HG03066 (cell line): Measurements from ENCODE around the gene ENKUR.
A peak's percentile ranks its signal among the peaks of the same experiment; 100 is the strongest.

Source experiments
- ATAC-seq: cut with Tn5 transposase; IDR thresholded peaks from one replicate; pipeline ENCODE4 v1.9.1; 2021; ENCODE audit warnings: low read depth; ENCODE audit not compliant: unreplicated experiment

The ENKUR gene, protein sequence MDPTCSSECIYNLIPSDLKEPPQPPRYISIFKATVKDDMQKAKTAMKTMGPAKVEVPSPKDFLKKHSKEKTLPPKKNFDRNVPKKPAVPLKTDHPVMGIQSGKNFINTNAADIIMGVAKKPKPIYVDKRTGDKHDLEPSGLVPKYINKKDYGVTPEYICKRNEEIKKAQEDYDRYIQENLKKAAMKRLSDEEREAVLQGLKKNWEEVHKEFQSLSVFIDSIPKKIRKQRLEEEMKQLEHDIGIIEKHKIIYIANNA

DNA sequence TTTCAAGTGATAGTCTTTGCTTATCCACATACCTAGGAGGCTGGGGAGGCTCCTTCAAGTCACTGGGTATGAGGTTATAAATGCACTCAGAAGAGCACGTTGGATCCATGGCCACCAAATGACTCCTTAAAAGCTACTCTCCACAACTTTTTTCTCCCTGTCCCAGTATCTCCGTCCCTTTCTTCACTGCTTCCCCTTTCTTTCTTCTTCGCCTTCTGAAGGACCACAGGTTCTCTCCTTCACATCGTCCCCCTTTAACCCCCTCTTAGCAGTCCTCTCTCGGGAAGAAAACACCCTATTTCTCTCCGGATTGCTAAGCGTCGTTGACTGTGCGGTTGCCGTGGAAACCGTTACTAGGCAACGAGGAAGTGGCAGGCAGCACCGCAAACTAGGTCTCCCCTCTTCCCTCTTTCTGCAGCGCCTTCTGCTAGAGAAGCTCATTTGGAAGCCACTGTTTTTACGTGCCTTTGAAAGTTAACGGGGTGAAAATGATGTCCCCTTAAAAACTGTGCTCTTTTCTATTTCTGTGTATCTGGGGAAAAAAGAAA lies at the start of gene ENKUR:
Gene ENKUR, minus strand, starts transcription at position 331 of the 548 bp plus-strand sequence. Its CDS starts 222 bp downstream, at position 109.
- peak; percentile 55 for ATAC-seq

DNA sequence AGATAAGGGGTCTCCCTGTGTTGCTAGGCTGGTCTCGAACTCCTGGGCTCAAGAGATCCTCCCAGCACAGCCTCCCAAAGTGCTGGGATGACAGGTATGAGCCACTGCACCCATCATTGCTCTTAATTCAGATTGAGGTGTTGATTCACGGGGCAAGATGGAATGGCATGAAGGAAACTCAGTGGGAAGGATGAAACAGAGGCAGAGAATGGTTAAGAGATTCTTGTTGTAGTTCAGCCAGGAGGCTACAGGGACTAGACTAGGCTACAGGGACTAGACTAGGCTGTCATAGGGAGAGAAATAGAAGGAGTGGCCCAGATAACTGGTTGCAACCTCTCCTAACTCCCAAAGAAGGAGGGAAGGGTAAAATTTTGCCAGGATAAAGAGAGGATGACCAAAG lies 48.4 kb upstream of the ENKUR start:
- ATAC-seq, result no peak

GRCh38 chr10:25063644-25064043 lies 47.7 kb upstream of the ENKUR start:
- no peak for ATAC-seq

DNA sequence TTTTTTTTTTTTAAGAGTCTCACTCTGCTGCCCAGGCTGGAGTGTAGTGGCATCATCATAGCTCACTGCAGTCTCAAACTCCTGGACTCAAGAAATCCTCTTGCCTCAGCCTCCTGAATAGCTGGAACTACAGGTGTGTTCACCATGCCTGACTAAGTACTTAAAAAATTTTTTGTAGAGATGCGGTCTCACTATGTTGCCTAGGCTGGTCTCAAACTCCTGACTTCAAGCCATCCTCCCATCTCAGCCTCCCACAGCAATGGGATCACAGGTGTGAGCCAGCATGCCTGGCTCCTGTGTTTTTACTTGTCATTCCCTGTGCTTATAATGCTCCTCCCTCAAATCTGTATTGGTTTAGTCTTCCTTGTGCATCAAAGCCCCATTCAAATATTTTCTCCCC lies 47.2 kb upstream of the ENKUR start:
- ATAC-seq, result no peak

- no peak for ATAC-seq
Observed at GRCh38 chr10:25061711-25062449, 45.9 kb upstream of the ENKUR start.

- no peak for ATAC-seq
Observed at GRCh38 chr10:25061125-25061524, 45.2 kb upstream of the ENKUR start.

GRCh38 chr10:25059990-25060389 lies 44.0 kb upstream of the ENKUR start:
- no peak for ATAC-seq

- no peak for ATAC-seq
Observed at GRCh38 chr10:25057886-25058285, 41.9 kb upstream of the ENKUR start.

DNA sequence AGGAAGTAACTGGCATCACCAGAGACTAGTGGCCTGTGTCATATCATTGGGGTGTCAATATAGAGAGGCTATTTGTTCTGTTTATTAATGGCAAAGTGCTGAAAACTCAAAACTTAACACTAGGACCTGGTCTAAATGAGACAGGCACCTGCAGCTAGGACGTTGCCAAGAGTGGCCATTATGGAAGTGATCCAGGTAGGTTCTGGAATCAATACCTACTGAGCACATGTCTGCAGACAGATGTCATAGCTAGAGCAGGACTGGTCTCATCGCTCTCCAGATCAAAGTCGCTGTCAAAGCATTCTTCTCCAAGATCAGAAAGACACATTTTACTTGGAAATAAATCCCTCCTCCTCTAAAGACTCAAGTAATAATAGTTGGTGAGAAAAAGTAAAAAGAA lies 40.8 kb upstream of the ENKUR start:
- no peak for ATAC-seq

- no peak for ATAC-seq
Observed at GRCh38 chr10:25052012-25052411, 36.1 kb upstream of the ENKUR start.

GRCh38 chr10:25050402-25050801 lies 34.4 kb upstream of the ENKUR start:
- ATAC-seq, result no peak

GRCh38 chr10:25049966-25050365 lies 34.0 kb upstream of the ENKUR start:
- ATAC-seq, result no peak

DNA sequence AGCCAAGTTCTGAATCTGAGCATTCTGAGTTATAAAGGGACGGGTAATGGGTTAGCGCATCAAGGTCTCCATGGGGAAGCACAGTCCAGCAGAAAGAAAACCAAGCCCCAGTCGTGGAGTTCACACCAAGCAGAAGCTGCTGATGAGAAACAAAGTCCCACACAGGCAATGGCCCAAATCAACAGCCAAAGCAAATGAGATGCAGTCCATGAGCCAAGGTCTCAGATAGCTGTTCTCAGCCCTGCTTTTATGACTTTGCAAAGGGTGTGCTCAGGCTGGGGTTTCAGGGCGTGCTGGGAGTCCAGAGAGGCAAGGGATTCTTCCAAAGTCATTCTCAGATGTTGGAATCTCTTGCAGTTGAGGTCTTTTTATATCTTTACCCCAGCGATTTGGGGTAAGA lies 32.5 kb upstream of the ENKUR start:
- no peak for ATAC-seq

GRCh38 chr10:25047591-25048301 lies 31.8 kb upstream of the ENKUR start:
- ATAC-seq, result no peak

DNA sequence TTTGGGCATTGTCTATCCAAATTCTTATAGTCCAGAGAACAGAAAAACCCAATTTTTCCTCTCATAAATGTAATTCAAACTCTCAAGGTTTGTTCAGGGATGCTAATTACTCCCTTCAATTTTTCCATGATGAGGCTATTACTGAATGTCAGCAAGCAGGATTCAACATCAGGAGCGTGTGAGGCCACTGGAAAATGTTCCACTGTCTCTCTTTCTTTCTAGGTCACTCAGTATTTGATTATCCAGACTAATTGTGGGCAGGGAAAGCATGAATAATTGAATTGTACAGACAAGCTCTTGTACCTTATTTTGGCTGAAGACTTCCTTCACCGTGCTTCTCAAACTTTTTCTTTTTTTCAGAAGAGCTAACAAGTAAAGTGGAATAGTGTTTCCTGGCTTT lies 31.1 kb upstream of the ENKUR start:
- ATAC-seq, result no peak

GRCh38 chr10:25046641-25047040 lies 30.7 kb upstream of the ENKUR start:
- ATAC-seq, result no peak

- ATAC-seq, result no peak
Observed at GRCh38 chr10:25039531-25039930, 23.6 kb upstream of the ENKUR start.

GRCh38 chr10:25038325-25038724 lies 22.4 kb upstream of the ENKUR start:
- no peak for ATAC-seq

GRCh38 chr10:25036381-25036780 lies 20.4 kb upstream of the ENKUR start:
- no peak for ATAC-seq

- ATAC-seq, result no peak
Observed at GRCh38 chr10:25029519-25029918, 13.6 kb upstream of the ENKUR start.

- no peak for ATAC-seq
Observed at GRCh38 chr10:25028711-25029110, 12.8 kb upstream of the ENKUR start.
